GM12878 (cell line): Measurements from ENCODE around the gene CLUH. TPM values are rescaled to one million over a fixed set of nuclear protein-coding genes. Genes with fewer than 3 reads are reported as not detected.

Experiments
- ATAC-seq: fragments of 200-7000 bp; cut with Tn5 transposase; 3 replicates; pipeline ENCODE4 v1.9.1; 2020; ENCODE audit warnings: mild to moderate bottlenecking, moderate library complexity
- BruUV-seq: library from RNA; stranded (reverse); fragments of 400-500 nt; replicated peaks from 2 replicates; lab custom pipeline; 2021; lab: Mats Ljungman, UMichigan
- CTCF ChIA-PET: fragments of 300-600 bp; sonication (Branson Sonifier 250); formaldehyde crosslinking; extraction: SDS; loops from one replicate; lab custom pipeline; 2021; ENCODE audit warnings: inconsistent platforms; lab: Yijun Ruan, JAX
- POLR2A ChIA-PET: fragments of 350-600 bp; formaldehyde crosslinking; extraction: SDS; loops from one replicate; lab custom pipeline; 2021; ENCODE audit warnings: inconsistent platforms; lab: Charles Lee
- RAD21 ChIA-PET: fragments of 300-600 bp; sonication (Branson Sonifier 250); formaldehyde crosslinking; loops from one replicate; lab custom pipeline; 2023; ENCODE audit warnings: antibody characterized with exemption; ENCODE audit not compliant: unreplicated experiment; lab: Charles Lee
- SMC1A ChIA-PET: fragments of 300-600 bp; sonication (Branson Sonifier 250); formaldehyde crosslinking; loops from one replicate; lab custom pipeline; 2023; ENCODE audit not compliant: unreplicated experiment, uncharacterized antibody; lab: Charles Lee
- DNase-seq: peaks from one replicate; pipeline ENCODE4 v3.0.0-alpha.2; 2011; ENCODE audit warnings: low read depth, low spot score
- FAIRE-seq: peaks from 3 replicates; lab custom pipeline; 2011; peaks lifted over from hg19 to GRCh38; lab: Jason Lieb, UNC
- H2AFZ ChIP-seq: 2 replicates; pipeline ENCODE4 v1.6.0; 2011; ENCODE audit warnings: low read depth, low read length, control low read depth; ENCODE audit not compliant: control insufficient read depth
- H3K27ac ChIP-seq: 2 replicates; pipeline ENCODE4 v1.5.1; 2011; ENCODE audit warnings: control low read depth; ENCODE audit not compliant: control insufficient read depth, insufficient read depth
- H3K27me3 ChIP-seq, 2 experiments: replicated peaks in 1 of 2; 2 replicates each; pipeline versions ENCODE4 v1.6.0 to v1.6.1; 2011; ENCODE audit warnings: low read length in 1 of 2; ENCODE audit not compliant: control insufficient read depth in 2 of 2, insufficient read depth in 2 of 2
- H3K36me3 ChIP-seq, 2 experiments: 2 replicates each; pipeline ENCODE4 v1.5.1; 2011; ENCODE audit warnings: low read length in 1 of 2; ENCODE audit not compliant: control insufficient read depth in 2 of 2, insufficient read depth in 2 of 2
- H3K4me1 ChIP-seq: 2 replicates; pipeline ENCODE4 v1.6.1; 2011; ENCODE audit warnings: mild to moderate bottlenecking, low read length, moderate library complexity, mixed read lengths; ENCODE audit not compliant: control insufficient read depth, insufficient read depth
- H3K4me2 ChIP-seq: 2 replicates; pipeline ENCODE4 v1.6.0; 2011; ENCODE audit warnings: control low read depth; ENCODE audit not compliant: control insufficient read depth, insufficient read depth
- H3K4me3 ChIP-seq: fragments of 200-600 bp; sonication (generic); 2 replicates; pipeline ENCODE4 v1.5.1; 2016
- H3K79me2 ChIP-seq: 2 replicates; pipeline ENCODE4 v1.6.0; 2011; ENCODE audit warnings: low read length; ENCODE audit not compliant: control insufficient read depth, insufficient read depth
- H3K9ac ChIP-seq: 2 replicates; pipeline ENCODE4 v1.8.0; 2011; ENCODE audit warnings: low read length, control low read depth, mixed read lengths; ENCODE audit not compliant: control insufficient read depth, insufficient read depth
- H3K9me3 ChIP-seq: replicated peaks from 3 replicates; pipeline ENCODE4 v1.5.1; 2011; ENCODE audit warnings: mild to moderate bottlenecking, low read length; ENCODE audit not compliant: control insufficient read depth, insufficient read depth
- H4K20me1 ChIP-seq: 2 replicates; pipeline ENCODE4 v1.6.0; 2011; ENCODE audit not compliant: control insufficient read depth, insufficient read depth
- BCL11A ChIP-seq: IDR thresholded peaks from 2 replicates; pipeline ENCODE4 v1.6.1; 2011; ENCODE audit warnings: low read depth, low read length
- BHLHE40 ChIP-seq, 2 experiments: fragments of 450-650 bp in 1 of 2; IDR thresholded peaks; 2 replicates each; pipeline ENCODE4 v1.6.1; 2011 to 2017; ENCODE audit warnings: low read depth in 2 of 2, borderline replicate concordance in 1 of 2, improper control_type of control experiment in 1 of 2, low read length in 1 of 2, mild to moderate bottlenecking in 1 of 2
- CBFB ChIP-seq: IDR thresholded peaks from 2 replicates; pipeline ENCODE4 v1.6.1; 2016; ENCODE audit warnings: antibody characterized with exemption, low read depth
- CEBPB ChIP-seq, 2 experiments: fragments of 150-350 bp in 1 of 2; IDR thresholded peaks; 2 replicates each; pipeline ENCODE4 v1.6.1; 2012 to 2014; ENCODE audit warnings: low read depth in 2 of 2, low read length in 2 of 2, borderline replicate concordance in 1 of 2, inconsistent platforms in 1 of 2
- ELK1 ChIP-seq: IDR thresholded peaks from 2 replicates; pipeline ENCODE4 v1.6.1; 2012; ENCODE audit warnings: low read depth, low read length, improper control_type of control experiment
- ESRRA ChIP-seq: IDR thresholded peaks from 2 replicates; pipeline ENCODE4 v1.6.1; 2012; ENCODE audit warnings: mild to moderate bottlenecking, low read length, improper control_type of control experiment
- HDAC2 ChIP-seq: fragments of 200-600 bp; sonication (generic); IDR thresholded peaks from 2 replicates; pipeline ENCODE4 v1.6.1; 2017
- NFXL1 ChIP-seq: fragments of 450-650 bp; IDR thresholded peaks from 2 replicates; pipeline ENCODE4 v1.6.1; 2017; ENCODE audit warnings: antibody characterized with exemption, mild to moderate bottlenecking, borderline replicate concordance
- PML ChIP-seq: IDR thresholded peaks from 2 replicates; pipeline ENCODE4 v1.6.1; 2012; ENCODE audit warnings: low read length, inconsistent platforms
- POLR2A ChIP-seq: IDR thresholded peaks from 2 replicates; pipeline ENCODE4 v1.6.1; 2011; ENCODE audit warnings: low read depth, mild to moderate bottlenecking, low read length
- RAD51 ChIP-seq: fragments of 450-650 bp; IDR thresholded peaks from 2 replicates; pipeline ENCODE4 v1.6.1; 2016; ENCODE audit warnings: moderate library complexity, mild to moderate bottlenecking, inconsistent platforms
- SRF ChIP-seq, 2 experiments: IDR thresholded peaks; 2 replicates each; pipeline ENCODE4 v1.6.1; 2011; ENCODE audit warnings: low read depth in 2 of 2, low read length in 2 of 2, mild to moderate bottlenecking in 1 of 2, moderate library complexity in 1 of 2
- SUPT20H ChIP-seq: IDR thresholded peaks from 2 replicates; pipeline ENCODE4 v1.6.1; 2011; ENCODE audit warnings: low read depth, mild to moderate bottlenecking, low read length, moderate library complexity, borderline replicate concordance; ENCODE audit not compliant: control insufficient read depth
- TCF7 ChIP-seq: IDR thresholded peaks from 2 replicates; pipeline ENCODE4 v1.6.1; 2014; ENCODE audit warnings: antibody characterized with exemption, borderline replicate concordance
- ZBTB40 ChIP-seq: fragments of 450-650 bp; IDR thresholded peaks from 2 replicates; pipeline ENCODE4 v1.6.1; 2016; ENCODE audit warnings: mild to moderate bottlenecking, moderate library complexity, borderline replicate concordance
- ZNF592 ChIP-seq: fragments of 450-650 bp; IDR thresholded peaks from 2 replicates; pipeline ENCODE4 v1.6.1; 2017; ENCODE audit warnings: mild to moderate bottlenecking, moderate library complexity
- WGBS: methylation state at CpG from one replicate; pipeline ENCODE4 v1.1.6; 2016; ENCODE audit warnings: low lambda C conversion rate; ENCODE audit not compliant: insufficient replicate concordance, insufficient coverage; ENCODE audit errors: missing lambda C conversion rate; 5-methylcytosine and 5-hydroxymethylcytosine counted together
- in situ Hi-C: fragments of 300-500 bp; cut with MboI; formaldehyde crosslinking; loops from 9 replicates; pipeline ENCODE4 v1.14.3; 2018; ENCODE audit warnings: mixed read lengths
- intact Hi-C: fragments of 100-400 bp; cut with micrococcal nuclease; formaldehyde crosslinking; loops from one replicate; pipeline ENCODE4 v1.14.2; 2022; ENCODE audit not compliant: unreplicated experiment
- polyA plus RNA-seq, 11 experiments: library from polyadenylated mRNA; depleted of rRNA in 4 of 11; unstranded in 6 of 11; stranded (reverse) in 5 of 11; fragments of >200 nt; fragmentation: Nextera tagmentation in 4 of 11; fragmentation: Illumina TruSeq in 1 of 11; extraction: Ambion mirVana in 4 of 11; extraction: Trizol in 1 of 11; gene quantifications; 1 replicate in 1 of 11; 2 replicates in 10 of 11; pipeline versions ENCODE4 v1.2.1 to v1.2.3, GENCODE V29; 2011 to 2016; ENCODE audit warnings: inconsistent platforms in 2 of 11, missing spikeins in 2 of 11, low read depth in 1 of 11
- total RNA-seq, 4 experiments: library from RNA; depleted of rRNA in 3 of 4; stranded (reverse); fragments of >200 nt in 3 of 4; fragmentation: Illumina TruSeq in 1 of 4; extraction: Trizol in 1 of 4; gene quantifications; 2 replicates each; pipeline versions ENCODE4 v1.2.1 to v1.2.3, GENCODE V29; 2013 to 2021

The CLUH gene
- total and polyA plus RNA-seq, 10 of the 15 experiments (the other 5 are each of a cell fraction or from before 2014, with no cell fraction given), result 0.11 to 147 (median 60.2) TPM

GRCh38 chr17:2751491-2751890, 39.9 kb upstream of the CLUH start:
- CTCF ChIA-PET, result no interaction called here
- TF ChIP-seq CBFB (no peak), CEBPB (IDR thresholded peaks at IDR 0.05; ENCODE audit: borderline replicate concordance in 1 of 2, low read depth in 2 of 2, low read length in 2 of 2) (no peak), RAD51 (no peak), HDAC2 (no peak), SUPT20H (no peak), NFXL1 (no peak), ZNF592 (no peak), ESRRA (no peak), POLR2A (no peak), ELK1 (no peak), BCL11A (no peak), BHLHE40 (IDR thresholded peaks at IDR 0.05; ENCODE audit: borderline replicate concordance in 1 of 2, low read depth in 2 of 2, low read length in 1 of 2) (no peak), ZBTB40 (no peak), SRF (IDR thresholded peaks at IDR 0.05; ENCODE audit: low read depth in 2 of 2, low read length in 2 of 2) (no peak), PML (no peak), TCF7 (no peak)

More at GRCh38 chr17:2751491-2751890, 39.9 kb upstream of the CLUH start:
- SMC1A ChIA-PET, result no interaction called here
- H3K9me3 ChIP-seq, result no peaks in the 10 kb centered on the region
- H2AFZ ChIP-seq, result no peak overlapping the region
- intact Hi-C loops, result no loop called here
- 0 out of 2 replicates have a peak, but pooled peaks cover 3% of the 10 kb centered on the region for H4K20me1 ChIP-seq
- POLR2A ChIA-PET, result no interaction called here
- H3K9ac ChIP-seq, result no peak overlapping the region
- no peaks in the 10 kb centered on the region for H3K36me3 ChIP-seq
- 40% methylated on average over 2 of the region's 2 CpGs for WGBS
- H3K27me3 ChIP-seq, result peaks cover 0 to 3% of the 10 kb centered on the region in 2 experiments; a peak in 3 of 4 replicates
- no peak for FAIRE-seq
- BruUV-seq, result no TSS peak
- no peak for DNase-seq
- H3K79me2 ChIP-seq, result no peaks in the 10 kb centered on the region
- H3K4me2 ChIP-seq, result no peak overlapping the region
- no peaks in the 10 kb centered on the region for H3K4me1 ChIP-seq
- no peak overlapping the region for H3K27ac ChIP-seq
- in situ Hi-C loops, result no loop called here
- no peak for ATAC-seq
- RAD21 ChIA-PET, result no interaction called here
- H3K4me3 ChIP-seq, result no peak overlapping the region
